HG02763 (cell line): ENCODE results near the gene SMIM3.
"Not testable (repeated sequence)": the region's sequence is repeated elsewhere in the genome, so short reads cannot be mapped to it uniquely, and the experiment has no call there.

Experiments
- ATAC-seq: cut with Tn5 transposase; IDR thresholded peaks from one replicate; pipeline ENCODE4 v1.9.1; 2021; ENCODE audit warnings: mild to moderate bottlenecking, moderate library complexity; ENCODE audit not compliant: unreplicated experiment

Gene SMIM3

GRCh38 chr5:150793423-150793888 lies 14.9 kb downstream of the SMIM3 start:
- not testable (repeated sequence) for ATAC-seq

GRCh38 chr5:150794927-150795326 lies 16.4 kb downstream of the SMIM3 start:
- ATAC-seq, result no peak

GRCh38 chr5:150797384-150797783 lies 18.8 kb downstream of the SMIM3 start:
- ATAC-seq, result no peak

- ATAC-seq, result no peak
These were observed 22.8 kb downstream of the SMIM3 start for GRCh38 chr5:150801117-150801927.

- ATAC-seq, result no peak
These were observed 25.8 kb downstream of the SMIM3 start for GRCh38 chr5:150804388-150804787.

GRCh38 chr5:150809363-150809762 lies 30.8 kb downstream of the SMIM3 start:
- no peak for ATAC-seq

GRCh38 chr5:150815010-150815409 lies 36.5 kb downstream of the SMIM3 start:
- no peak for ATAC-seq

GRCh38 chr5:150816946-150817345 lies 38.4 kb downstream of the SMIM3 start:
- no peak for ATAC-seq

- no peak for ATAC-seq
These were observed 51.2 kb downstream of the SMIM3 start for GRCh38 chr5:150829744-150830143.

GRCh38 chr5:150831821-150832220 lies 53.3 kb downstream of the SMIM3 start:
- not testable (repeated sequence) for ATAC-seq

- no peak for ATAC-seq
These were observed 57.5 kb downstream of the SMIM3 start for GRCh38 chr5:150836064-150836463.

- no peak for ATAC-seq
These were observed 58.1 kb downstream of the SMIM3 start for GRCh38 chr5:150836703-150837102.

GRCh38 chr5:150845185-150845859 lies 66.8 kb downstream of the SMIM3 start:
- not testable (repeated sequence) for ATAC-seq

- ATAC-seq, result not testable (repeated sequence)
These were observed 67.7 kb downstream of the SMIM3 start, which contains the start of gene IRGM for GRCh38 chr5:150846308-150846653. Gene IRGM (plus strand): TSS chr5:150846521. CDS start chr5:150848124, 1,603 bp downstream.
